Coronary artery (tissue), 2 donors: Measurements from ENCODE around the gene UIMC1.

Experiments
- DNase-seq: peaks from one replicate; pipeline ENCODE4 v3.0.0-alpha.2; 2017; ENCODE audit warnings: low spot score
- H3K27ac ChIP-seq, 2 donors: fragments of 200-600 bp; sonication (generic); one replicate each; pipeline ENCODE4 v1.5.1; 2016 to 2019
- H3K4me3 ChIP-seq: fragments of 200-600 bp; sonication (generic); 2 replicates; pipeline ENCODE4 v1.5.1; 2016; ENCODE audit warnings: mild to moderate bottlenecking, moderate library complexity
- TF ChIP-seq, protein P1 (sequence below): fragments of 200-600 bp; sonication (generic); IDR thresholded peaks from one replicate; pipeline ENCODE4 v1.5.1; 2019; ENCODE audit warnings: antibody characterized with exemption

Gene UIMC1

DNA sequence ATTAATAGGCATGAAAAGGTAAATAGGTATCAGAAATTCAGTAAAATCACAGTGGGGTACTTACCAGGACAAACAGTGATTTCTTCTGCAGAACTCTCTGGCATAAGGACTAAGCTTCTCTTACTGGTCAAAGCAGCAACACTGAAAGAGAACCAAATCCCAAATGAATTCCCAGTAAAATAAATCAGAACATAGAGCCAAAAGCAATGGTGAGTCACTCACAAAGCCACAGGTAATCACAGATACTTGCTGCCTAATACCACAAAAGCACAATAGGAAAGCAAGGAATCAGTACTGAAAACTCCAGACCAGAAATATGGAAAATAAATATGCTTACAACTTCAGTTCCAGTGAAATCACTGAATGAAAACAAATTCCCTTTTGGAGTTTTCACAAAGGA is 50.7 kb downstream of the UIMC1 start:
- DNase-seq, result no peak
- TF ChIP-seq, protein P1, sequence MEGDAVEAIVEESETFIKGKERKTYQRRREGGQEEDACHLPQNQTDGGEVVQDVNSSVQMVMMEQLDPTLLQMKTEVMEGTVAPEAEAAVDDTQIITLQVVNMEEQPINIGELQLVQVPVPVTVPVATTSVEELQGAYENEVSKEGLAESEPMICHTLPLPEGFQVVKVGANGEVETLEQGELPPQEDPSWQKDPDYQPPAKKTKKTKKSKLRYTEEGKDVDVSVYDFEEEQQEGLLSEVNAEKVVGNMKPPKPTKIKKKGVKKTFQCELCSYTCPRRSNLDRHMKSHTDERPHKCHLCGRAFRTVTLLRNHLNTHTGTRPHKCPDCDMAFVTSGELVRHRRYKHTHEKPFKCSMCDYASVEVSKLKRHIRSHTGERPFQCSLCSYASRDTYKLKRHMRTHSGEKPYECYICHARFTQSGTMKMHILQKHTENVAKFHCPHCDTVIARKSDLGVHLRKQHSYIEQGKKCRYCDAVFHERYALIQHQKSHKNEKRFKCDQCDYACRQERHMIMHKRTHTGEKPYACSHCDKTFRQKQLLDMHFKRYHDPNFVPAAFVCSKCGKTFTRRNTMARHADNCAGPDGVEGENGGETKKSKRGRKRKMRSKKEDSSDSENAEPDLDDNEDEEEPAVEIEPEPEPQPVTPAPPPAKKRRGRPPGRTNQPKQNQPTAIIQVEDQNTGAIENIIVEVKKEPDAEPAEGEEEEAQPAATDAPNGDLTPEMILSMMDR, result no peak
- Histone ChIP-seq H3K4me3 (no peak overlapping the region), H3K27ac (no peak overlapping the region)

DNA sequence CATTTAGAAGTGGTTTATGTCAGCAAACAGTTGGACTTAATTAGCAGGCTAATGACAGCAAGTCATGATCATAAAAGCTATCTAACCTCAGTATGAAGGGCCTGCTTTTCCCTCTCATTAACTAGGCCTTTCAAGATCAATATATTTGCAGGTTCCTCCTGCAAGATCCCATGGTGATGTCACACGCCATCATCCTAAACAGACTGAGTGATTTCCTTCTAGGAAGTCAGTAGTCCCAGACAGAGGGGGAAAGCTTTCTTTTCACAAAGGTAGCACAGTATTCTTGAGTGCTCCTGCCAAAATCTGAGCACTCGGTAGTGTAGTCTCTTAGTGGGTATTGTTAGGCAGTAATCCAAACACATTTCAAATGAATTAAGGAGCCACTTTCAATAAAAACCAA is 52.5 kb downstream of the UIMC1 start:
- H3K27ac ChIP-seq, result no peak overlapping the region
- no peak for DNase-seq
- no peak overlapping the region for H3K4me3 ChIP-seq
- TF ChIP-seq, protein P1, result no peak

DNA sequence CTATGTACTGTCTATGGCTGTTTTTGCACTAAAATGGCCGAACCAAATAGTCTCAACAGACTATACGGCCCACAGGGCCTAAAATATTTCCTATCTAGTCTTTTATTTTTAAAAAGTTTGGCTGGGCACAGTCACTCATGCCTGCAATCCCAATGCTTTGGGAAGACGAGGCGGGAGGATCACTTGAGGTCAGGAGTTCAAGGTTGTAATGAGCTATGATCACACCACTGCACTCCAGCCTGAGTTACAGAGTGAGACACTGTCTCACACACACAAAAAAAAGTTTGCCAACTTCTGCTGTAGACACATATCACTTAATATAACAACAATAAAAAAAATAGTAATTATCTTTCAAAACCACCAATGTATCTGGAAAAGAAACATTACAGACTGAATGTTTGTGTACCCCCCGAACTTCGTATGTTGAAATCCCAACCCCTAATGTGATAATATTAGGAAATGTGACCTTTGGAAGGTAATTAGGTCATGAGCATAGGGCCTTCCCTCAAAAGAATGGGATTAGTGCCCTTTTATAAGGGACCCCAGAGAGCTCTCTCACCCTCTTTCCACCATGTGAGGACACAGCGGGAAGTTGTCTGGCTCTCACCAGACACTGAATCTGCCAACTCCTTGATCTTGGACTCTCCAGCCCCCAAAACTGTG is 53.9 kb downstream of the UIMC1 start:
- DNase-seq, result no peak
- TF ChIP-seq, protein P1, result no peak
- Histone ChIP-seq H3K27ac (no peak overlapping the region), H3K4me3 (no peak overlapping the region)

DNA sequence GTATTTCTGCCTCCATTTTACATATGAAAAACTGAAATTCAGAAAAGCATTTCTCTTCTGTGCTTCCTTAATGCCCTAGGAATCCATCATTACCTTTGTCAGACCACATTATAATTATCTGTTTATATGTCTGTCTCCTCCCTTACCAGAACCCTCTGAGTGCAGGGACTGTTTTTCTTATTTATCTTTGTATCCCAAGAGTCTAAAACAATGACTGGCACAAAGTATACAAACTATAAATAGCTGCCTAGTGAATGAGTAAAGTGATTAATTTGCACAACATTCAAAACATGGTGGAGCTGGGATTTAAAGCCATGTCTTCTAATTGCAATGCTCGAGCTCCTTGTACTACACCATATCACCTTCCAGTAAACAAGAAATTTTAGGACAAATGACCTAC is 58.1 kb downstream of the UIMC1 start:
- TF ChIP-seq, protein P1, result no peak
- Histone ChIP-seq H3K27ac (no peak overlapping the region), H3K4me3 (no peak overlapping the region)
- DNase-seq, result no peak

DNA sequence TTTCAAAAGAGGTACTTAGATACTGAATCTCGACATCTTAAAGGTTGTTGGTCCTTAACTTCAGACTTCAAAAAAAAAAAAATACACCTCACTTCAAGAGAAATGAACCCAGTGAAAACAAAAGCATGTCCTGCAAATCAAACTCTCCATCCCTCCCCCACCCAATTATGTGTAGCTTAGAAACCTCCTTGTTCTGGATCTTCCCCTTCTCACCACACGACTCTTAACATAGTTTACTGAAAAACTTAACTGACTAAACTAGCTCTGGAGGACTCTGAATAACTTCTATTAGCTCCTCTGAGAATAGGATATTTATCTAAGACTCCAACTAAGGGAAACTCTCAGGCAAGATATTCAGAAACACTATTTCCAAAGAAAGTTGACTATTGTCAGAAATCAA is 58.7 kb downstream of the UIMC1 start:
- DNase-seq, result no peak
- TF ChIP-seq, protein P1, result no peak
- Histone ChIP-seq H3K27ac (no peak overlapping the region), H3K4me3 (no peak overlapping the region)

DNA sequence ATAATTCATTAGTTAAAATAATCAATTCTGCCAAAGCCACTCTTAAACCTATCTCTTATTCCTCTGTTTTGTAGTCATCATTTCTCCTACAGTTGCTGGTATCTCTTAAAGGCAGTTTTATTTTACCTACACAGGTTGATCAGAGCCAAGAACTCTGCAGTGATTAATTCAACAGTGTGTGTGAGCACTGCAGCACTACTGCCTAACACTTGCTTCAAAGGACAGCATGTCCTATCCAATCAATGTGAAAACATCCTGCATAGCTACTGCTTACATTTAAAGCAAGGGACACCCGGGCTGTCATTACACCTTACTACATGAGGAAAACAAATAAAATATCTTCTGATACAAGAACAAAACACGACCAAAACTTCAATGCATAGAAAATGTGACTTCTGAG is 62.3 kb downstream of the UIMC1 start:
- Histone ChIP-seq H3K27ac (no peak overlapping the region), H3K4me3 (no peak overlapping the region)
- no peak for DNase-seq
- TF ChIP-seq, protein P1, result no peak

DNA sequence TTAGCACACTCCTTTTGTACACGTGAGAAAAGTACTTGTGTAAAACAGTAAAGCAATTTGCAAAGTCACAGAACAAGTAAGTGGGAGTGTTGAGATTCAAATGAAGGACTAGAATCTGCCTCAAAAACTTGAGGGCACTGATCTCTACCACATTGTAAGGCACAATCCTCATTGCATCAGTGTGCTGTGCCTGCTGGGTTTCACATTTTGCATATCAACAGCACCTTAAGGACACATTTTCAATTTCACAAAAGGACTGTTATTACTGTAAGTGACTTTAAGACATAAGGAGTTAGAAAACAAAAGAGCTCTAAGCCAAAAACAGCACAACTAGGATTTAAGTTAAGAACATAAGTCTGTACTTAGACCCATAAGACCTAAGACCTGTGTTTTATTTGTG is 62.8 kb downstream of the UIMC1 start:
- TF ChIP-seq, protein P1, result no peak

More for the DNA sequence above, 62.8 kb downstream of the UIMC1 start:
- H3K27ac ChIP-seq, result no peak overlapping the region
- no peak overlapping the region for H3K4me3 ChIP-seq
- DNase-seq, result no peak
